ENCODE results near the gene ADISSP.

GRCh38 chr20:3786126-3786484 lies 18.6 kb upstream of the ADISSP start:
- TF ChIP-seq ATF2 (IDR thresholded peaks at IDR 0.05; ENCODE audit: low read length) (no peak), KDM1A (IDR thresholded peaks at IDR 0.05; ENCODE audit: borderline replicate concordance, low read length) (no peak)
